Vagina (tissue), 2 donors: ENCODE data around the gene STEAP3. TPM values are rescaled to one million over a fixed set of nuclear protein-coding genes. Genes with fewer than 3 reads are reported as not detected.

Experiments
- DNase-seq, 2 donors: peaks; one replicate each; pipeline ENCODE4 v3.0.0-alpha.2; 2017; ENCODE audit errors: extremely low spot score in 2 of 2
- H3K27ac ChIP-seq: fragments of 200-600 bp; sonication (generic); one replicate; pipeline ENCODE4 v1.5.1; 2019
- H3K27me3 ChIP-seq: fragments of 200-600 bp; sonication (generic); one replicate; pipeline ENCODE4 v1.5.1; 2019
- H3K36me3 ChIP-seq, 2 donors: fragments of 200-600 bp; sonication (generic); one replicate each; pipeline ENCODE4 v1.5.1; 2017 to 2019
- H3K4me1 ChIP-seq: fragments of 200-600 bp; sonication (generic); one replicate; pipeline ENCODE4 v1.5.1; 2019
- H3K4me3 ChIP-seq, 2 donors: fragments of 200-600 bp; sonication (generic); 1 replicate in 1 of 2; 2 replicates in 1 of 2; pipeline ENCODE4 v1.5.1; 2016 to 2019
- H3K9me3 ChIP-seq: fragments of 200-600 bp; sonication (generic); one replicate; pipeline ENCODE4 v1.5.1; 2019
- CTCF ChIP-seq, 3 experiments: fragments of 450-650 bp in 2 of 3; fragments of 200-600 bp in 1 of 3; sonication (generic) in 1 of 3; IDR thresholded peaks; one replicate each; pipeline ENCODE4 v1.5.1; 2017 to 2019; ENCODE audit warnings: antibody characterized with exemption in 3 of 3, mild to moderate bottlenecking in 2 of 3, moderate library complexity in 2 of 3
- POLR2A ChIP-seq, 2 donors: fragments of 450-650 bp; IDR thresholded peaks; one replicate each; pipeline ENCODE4 v1.6.1; 2017; ENCODE audit warnings: antibody characterized with exemption in 2 of 2, mild to moderate bottlenecking in 2 of 2, moderate library complexity in 2 of 2
- POLR2AphosphoS5 ChIP-seq, 2 donors: sonication (generic); formaldehyde crosslinking; IDR thresholded peaks; one replicate each; pipeline ENCODE4 v1.9.0; 2017; ENCODE audit warnings: antibody characterized with exemption in 2 of 2, mild to moderate bottlenecking in 2 of 2, low read depth in 1 of 2; ENCODE audit not compliant: insufficient read depth in 1 of 2
- intact Hi-C: fragments of 100-400 bp; cut with DNase I; formaldehyde crosslinking; loops from one replicate; pipeline ENCODE4 v1.15.1; 2023
- total RNA-seq: library from RNA; depleted of rRNA; stranded (reverse); fragments of >200 nt; gene quantifications from one replicate; pipeline ENCODE4 v1.2.3, GENCODE V29; 2016

The STEAP3 gene
- total RNA-seq, 1 donor from 2014 or later, result 22.1 TPM

- DNase-seq, result no peak
- TF ChIP-seq POLR2AphosphoS5 (IDR thresholded peaks at IDR 0.05; ENCODE audit: insufficient read depth in 1 of 2, low read depth in 1 of 2), result no peak
- no peak for TF ChIP-seq CTCF (IDR thresholded peaks at IDR 0.05)
- no peak for TF ChIP-seq POLR2A (IDR thresholded peaks at IDR 0.05)
- H3K4me3 ChIP-seq, result no peak overlapping the region
- peaks cover 10% of the 10 kb centered on the region for H3K4me1 ChIP-seq
- intact Hi-C loops, result no loop called here
- H3K27me3 ChIP-seq, result no peaks in the 10 kb centered on the region
- no peak overlapping the region for H3K27ac ChIP-seq
- H3K9me3 ChIP-seq, result no peaks in the 10 kb centered on the region
- H3K36me3 ChIP-seq, result no peaks in the 10 kb centered on the region
Measured at GRCh38 chr2:119301413-119301812, 77.8 kb downstream of the STEAP3 start.

- no peak overlapping the region for H3K4me3 ChIP-seq
- no peaks in the 10 kb centered on the region for H3K27me3 ChIP-seq
- peaks cover 21% of the 10 kb centered on the region for H3K4me1 ChIP-seq
- DNase-seq, result no peak
- no peaks in the 10 kb centered on the region for H3K36me3 ChIP-seq
- no peaks in the 10 kb centered on the region for H3K9me3 ChIP-seq
- TF ChIP-seq POLR2A (IDR thresholded peaks at IDR 0.05), result no peak
- no peak for TF ChIP-seq CTCF (IDR thresholded peaks at IDR 0.05)
- TF ChIP-seq POLR2AphosphoS5 (IDR thresholded peaks at IDR 0.05; ENCODE audit: insufficient read depth in 1 of 2, low read depth in 1 of 2), result no peak
- H3K27ac ChIP-seq, result no peak overlapping the region
- intact Hi-C loops, result no loop called here
Measured at GRCh38 chr2:119304847-119305246, 81.2 kb downstream of the STEAP3 start.

GRCh38 chr2:119305497-119306195 lies 82.0 kb downstream of the STEAP3 start:
- H3K27me3 ChIP-seq, result no peaks in the 10 kb centered on the region
- peak overlapping the region; percentile 68 for H3K27ac ChIP-seq
- TF ChIP-seq POLR2A (IDR thresholded peaks at IDR 0.05), result no peak
- TF ChIP-seq CTCF (IDR thresholded peaks at IDR 0.05), result no peak
- TF ChIP-seq POLR2AphosphoS5 (IDR thresholded peaks at IDR 0.05; ENCODE audit: insufficient read depth in 1 of 2, low read depth in 1 of 2), result no peak
- no peaks in the 10 kb centered on the region for H3K36me3 ChIP-seq
- H3K9me3 ChIP-seq, result no peaks in the 10 kb centered on the region
- intact Hi-C loops, result no loop called here
- peak overlapping the region in 1 of 2 donors; percentile 25 for H3K4me3 ChIP-seq
- DNase-seq, result no peak
- H3K4me1 ChIP-seq, result peaks cover 21% of the 10 kb centered on the region

GRCh38 chr2:119306196-119306590 lies 82.6 kb downstream of the STEAP3 start:
- DNase-seq, result no peak
- Histone ChIP-seq H3K9me3 (no peaks in the 10 kb centered on the region), H3K27ac (peak overlapping the region; percentile 68), H3K36me3 (no peaks in the 10 kb centered on the region), H3K4me3 (peak overlapping the region in 1 of 2 donors; percentile 25), H3K4me1 (peaks cover 21% of the 10 kb centered on the region), H3K27me3 (no peaks in the 10 kb centered on the region)
- intact Hi-C loops, result no loop called here
- TF ChIP-seq POLR2A (IDR thresholded peaks at IDR 0.05) (no peak), POLR2AphosphoS5 (IDR thresholded peaks at IDR 0.05; ENCODE audit: insufficient read depth in 1 of 2, low read depth in 1 of 2) (peak in 1 of 2 donors; percentile 14)

- intact Hi-C loops, result no loop called here
- Histone ChIP-seq H3K36me3 (no peaks in the 10 kb centered on the region), H3K27me3 (no peaks in the 10 kb centered on the region), H3K4me3 (no peak overlapping the region), H3K9me3 (no peaks in the 10 kb centered on the region), H3K27ac (peak overlapping the region; percentile 68), H3K4me1 (peaks cover 21% of the 10 kb centered on the region)
- DNase-seq, result no peak
- TF ChIP-seq POLR2A (IDR thresholded peaks at IDR 0.05), result no peak
- no peak for TF ChIP-seq POLR2AphosphoS5 (IDR thresholded peaks at IDR 0.05; ENCODE audit: insufficient read depth in 1 of 2, low read depth in 1 of 2)
- no peak for TF ChIP-seq CTCF (IDR thresholded peaks at IDR 0.05)
Measured at GRCh38 chr2:119307419-119308140, 83.9 kb downstream of the STEAP3 start.
